GM06990 (cell line): Measurements from ENCODE around the gene RAB5A.

ENCODE experiments used
- DNase-seq: peaks from one replicate; pipeline ENCODE4 v3.0.0-alpha.2; 2011; ENCODE audit not compliant: insufficient read length; ENCODE audit errors: extremely low read depth
- H3K27me3 ChIP-seq: replicated peaks from 2 replicates; pipeline ENCODE4 v1.6.0; 2011; ENCODE audit warnings: low read length; ENCODE audit not compliant: control insufficient read depth, insufficient read depth
- H3K36me3 ChIP-seq: 2 replicates; pipeline ENCODE4 v1.5.1; 2011; ENCODE audit warnings: low read length; ENCODE audit not compliant: control insufficient read depth, insufficient read depth
- H3K4me3 ChIP-seq: replicated peaks from 2 replicates; pipeline ENCODE4 v1.5.1; 2011; ENCODE audit warnings: low read depth, mild to moderate bottlenecking, control low read depth, low read length
- CTCF ChIP-seq: IDR thresholded peaks from 2 replicates; pipeline ENCODE4 v1.5.1; 2011; ENCODE audit warnings: low read length, control low read depth, mild to moderate bottlenecking, inconsistent platforms; ENCODE audit not compliant: insufficient read depth, poor library complexity, severe bottlenecking

The RAB5A gene

GRCh38 chr3:19903649-19904048, 43.2 kb upstream of the RAB5A start:
- no peak for DNase-seq
- Histone ChIP-seq H3K4me3 (no peak overlapping the region), H3K27me3 (no peaks in the 10 kb centered on the region), H3K36me3 (no peaks in the 10 kb centered on the region)
- TF ChIP-seq CTCF, result no peak

- DNase-seq, result no peak
- TF ChIP-seq CTCF, result no peak
- no peaks in the 10 kb centered on the region for H3K36me3 ChIP-seq
- no peak overlapping the region for H3K4me3 ChIP-seq
- H3K27me3 ChIP-seq, result no peaks in the 10 kb centered on the region
These were observed 39.4 kb upstream of the RAB5A start for GRCh38 chr3:19907523-19907922.

- TF ChIP-seq CTCF, result no peak
These were observed 35.4 kb upstream of the RAB5A start for GRCh38 chr3:19911452-19911851.

GRCh38 chr3:19917167-19917566, 29.7 kb upstream of the RAB5A start:
- Histone ChIP-seq H3K4me3 (no peak overlapping the region), H3K36me3 (no peaks in the 10 kb centered on the region), H3K27me3 (no peaks in the 10 kb centered on the region)
- no peak for DNase-seq
- TF ChIP-seq CTCF, result no peak

More at GRCh38 chr3:19911452-19911851, 35.4 kb upstream of the RAB5A start:
- Histone ChIP-seq H3K27me3 (no peaks in the 10 kb centered on the region), H3K36me3 (no peaks in the 10 kb centered on the region), H3K4me3 (no peak overlapping the region)
- DNase-seq, result no peak

- Histone ChIP-seq H3K36me3 (no peaks in the 10 kb centered on the region), H3K4me3 (no peak overlapping the region), H3K27me3 (no peaks in the 10 kb centered on the region)
- TF ChIP-seq CTCF, result no peak
- DNase-seq, result no peak
These were observed 26.4 kb upstream of the RAB5A start for GRCh38 chr3:19920401-19921080.
